GM12878 (cell line): ENCODE data around the gene CD300LG. TPM values are rescaled to one million over a fixed set of nuclear protein-coding genes. Genes with fewer than 3 reads are reported as not detected.

Experiments used
- ATAC-seq: fragments of 200-7000 bp; cut with Tn5 transposase; 3 replicates; pipeline ENCODE4 v1.9.1; 2020; ENCODE audit warnings: mild to moderate bottlenecking, moderate library complexity
- BruUV-seq: library from RNA; stranded (reverse); fragments of 400-500 nt; replicated peaks from 2 replicates; lab custom pipeline; 2021; lab: Mats Ljungman, UMichigan
- CTCF ChIA-PET: fragments of 300-600 bp; sonication (Branson Sonifier 250); formaldehyde crosslinking; extraction: SDS; loops from one replicate; lab custom pipeline; 2021; ENCODE audit warnings: inconsistent platforms; lab: Yijun Ruan, JAX
- POLR2A ChIA-PET: fragments of 350-600 bp; formaldehyde crosslinking; extraction: SDS; loops from one replicate; lab custom pipeline; 2021; ENCODE audit warnings: inconsistent platforms; lab: Charles Lee
- RAD21 ChIA-PET: fragments of 300-600 bp; sonication (Branson Sonifier 250); formaldehyde crosslinking; loops from one replicate; lab custom pipeline; 2023; ENCODE audit warnings: antibody characterized with exemption; ENCODE audit not compliant: unreplicated experiment; lab: Charles Lee
- SMC1A ChIA-PET: fragments of 300-600 bp; sonication (Branson Sonifier 250); formaldehyde crosslinking; loops from one replicate; lab custom pipeline; 2023; ENCODE audit not compliant: unreplicated experiment, uncharacterized antibody; lab: Charles Lee
- DNase-seq: peaks from one replicate; pipeline ENCODE4 v3.0.0-alpha.2; 2011; ENCODE audit warnings: low read depth, low spot score
- FAIRE-seq: peaks from 3 replicates; lab custom pipeline; 2011; peaks lifted over from hg19 to GRCh38; lab: Jason Lieb, UNC
- H2AFZ ChIP-seq: 2 replicates; pipeline ENCODE4 v1.6.0; 2011; ENCODE audit warnings: low read depth, low read length, control low read depth; ENCODE audit not compliant: control insufficient read depth
- H3K27ac ChIP-seq: 2 replicates; pipeline ENCODE4 v1.5.1; 2011; ENCODE audit warnings: control low read depth; ENCODE audit not compliant: control insufficient read depth, insufficient read depth
- H3K27me3 ChIP-seq, 2 experiments: replicated peaks in 1 of 2; 2 replicates each; pipeline versions ENCODE4 v1.6.0 to v1.6.1; 2011; ENCODE audit warnings: low read length in 1 of 2; ENCODE audit not compliant: control insufficient read depth in 2 of 2, insufficient read depth in 2 of 2
- H3K36me3 ChIP-seq, 2 experiments: 2 replicates each; pipeline ENCODE4 v1.5.1; 2011; ENCODE audit warnings: low read length in 1 of 2; ENCODE audit not compliant: control insufficient read depth in 2 of 2, insufficient read depth in 2 of 2
- H3K4me1 ChIP-seq: 2 replicates; pipeline ENCODE4 v1.6.1; 2011; ENCODE audit warnings: mild to moderate bottlenecking, low read length, moderate library complexity, mixed read lengths; ENCODE audit not compliant: control insufficient read depth, insufficient read depth
- H3K4me2 ChIP-seq: 2 replicates; pipeline ENCODE4 v1.6.0; 2011; ENCODE audit warnings: control low read depth; ENCODE audit not compliant: control insufficient read depth, insufficient read depth
- H3K4me3 ChIP-seq: fragments of 200-600 bp; sonication (generic); 2 replicates; pipeline ENCODE4 v1.5.1; 2016
- H3K79me2 ChIP-seq: 2 replicates; pipeline ENCODE4 v1.6.0; 2011; ENCODE audit warnings: low read length; ENCODE audit not compliant: control insufficient read depth, insufficient read depth
- H3K9ac ChIP-seq: 2 replicates; pipeline ENCODE4 v1.8.0; 2011; ENCODE audit warnings: low read length, control low read depth, mixed read lengths; ENCODE audit not compliant: control insufficient read depth, insufficient read depth
- H3K9me3 ChIP-seq: replicated peaks from 3 replicates; pipeline ENCODE4 v1.5.1; 2011; ENCODE audit warnings: mild to moderate bottlenecking, low read length; ENCODE audit not compliant: control insufficient read depth, insufficient read depth
- H4K20me1 ChIP-seq: 2 replicates; pipeline ENCODE4 v1.6.0; 2011; ENCODE audit not compliant: control insufficient read depth, insufficient read depth
- EGR1 ChIP-seq, 2 experiments: IDR thresholded peaks; 1 replicate in 1 of 2; 2 replicates in 1 of 2; pipeline ENCODE4 v1.6.1; 2011 to 2012; ENCODE audit warnings: low read depth in 2 of 2, low read length in 2 of 2, borderline replicate concordance in 1 of 2, mild to moderate bottlenecking in 1 of 2, moderate library complexity in 1 of 2
- PML ChIP-seq: IDR thresholded peaks from 2 replicates; pipeline ENCODE4 v1.6.1; 2012; ENCODE audit warnings: low read length, inconsistent platforms
- STAT1 ChIP-seq: fragments of 450-650 bp; conservative IDR thresholded peaks from 2 replicates; pipeline ENCODE4 v1.6.1; 2014; ENCODE audit warnings: antibody characterized with exemption, mild to moderate bottlenecking
- SUZ12 ChIP-seq: fragments of 200-600 bp; sonication (generic); IDR thresholded peaks from one replicate; pipeline ENCODE4 v1.6.1; 2018; ENCODE audit warnings: antibody characterized with exemption, mild to moderate bottlenecking; ENCODE audit not compliant: unreplicated experiment
- WGBS: methylation state at CpG from one replicate; pipeline ENCODE4 v1.1.6; 2016; ENCODE audit warnings: low lambda C conversion rate; ENCODE audit not compliant: insufficient replicate concordance, insufficient coverage; ENCODE audit errors: missing lambda C conversion rate; 5-methylcytosine and 5-hydroxymethylcytosine counted together
- in situ Hi-C: fragments of 300-500 bp; cut with MboI; formaldehyde crosslinking; loops from 9 replicates; pipeline ENCODE4 v1.14.3; 2018; ENCODE audit warnings: mixed read lengths
- intact Hi-C: fragments of 100-400 bp; cut with micrococcal nuclease; formaldehyde crosslinking; loops from one replicate; pipeline ENCODE4 v1.14.2; 2022; ENCODE audit not compliant: unreplicated experiment
- polyA plus RNA-seq, 11 experiments: library from polyadenylated mRNA; depleted of rRNA in 4 of 11; unstranded in 6 of 11; stranded (reverse) in 5 of 11; fragments of >200 nt; fragmentation: Nextera tagmentation in 4 of 11; fragmentation: Illumina TruSeq in 1 of 11; extraction: Ambion mirVana in 4 of 11; extraction: Trizol in 1 of 11; gene quantifications; 1 replicate in 1 of 11; 2 replicates in 10 of 11; pipeline versions ENCODE4 v1.2.1 to v1.2.3, GENCODE V29; 2011 to 2016; ENCODE audit warnings: inconsistent platforms in 2 of 11, missing spikeins in 2 of 11, low read depth in 1 of 11
- total RNA-seq, 4 experiments: library from RNA; depleted of rRNA in 3 of 4; stranded (reverse); fragments of >200 nt in 3 of 4; fragmentation: Illumina TruSeq in 1 of 4; extraction: Trizol in 1 of 4; gene quantifications; 2 replicates each; pipeline versions ENCODE4 v1.2.1 to v1.2.3, GENCODE V29; 2013 to 2021
- TF ChIP-seq, protein P1 (sequence below): IDR thresholded peaks from 2 replicates; pipeline ENCODE4 v1.6.1; 2012; ENCODE audit warnings: low read length, inconsistent platforms

The CD300LG gene
- total and polyA plus RNA-seq, 10 of the 15 experiments (the other 5 are each of a cell fraction or from before 2014, with no cell fraction given): not detected

DNA sequence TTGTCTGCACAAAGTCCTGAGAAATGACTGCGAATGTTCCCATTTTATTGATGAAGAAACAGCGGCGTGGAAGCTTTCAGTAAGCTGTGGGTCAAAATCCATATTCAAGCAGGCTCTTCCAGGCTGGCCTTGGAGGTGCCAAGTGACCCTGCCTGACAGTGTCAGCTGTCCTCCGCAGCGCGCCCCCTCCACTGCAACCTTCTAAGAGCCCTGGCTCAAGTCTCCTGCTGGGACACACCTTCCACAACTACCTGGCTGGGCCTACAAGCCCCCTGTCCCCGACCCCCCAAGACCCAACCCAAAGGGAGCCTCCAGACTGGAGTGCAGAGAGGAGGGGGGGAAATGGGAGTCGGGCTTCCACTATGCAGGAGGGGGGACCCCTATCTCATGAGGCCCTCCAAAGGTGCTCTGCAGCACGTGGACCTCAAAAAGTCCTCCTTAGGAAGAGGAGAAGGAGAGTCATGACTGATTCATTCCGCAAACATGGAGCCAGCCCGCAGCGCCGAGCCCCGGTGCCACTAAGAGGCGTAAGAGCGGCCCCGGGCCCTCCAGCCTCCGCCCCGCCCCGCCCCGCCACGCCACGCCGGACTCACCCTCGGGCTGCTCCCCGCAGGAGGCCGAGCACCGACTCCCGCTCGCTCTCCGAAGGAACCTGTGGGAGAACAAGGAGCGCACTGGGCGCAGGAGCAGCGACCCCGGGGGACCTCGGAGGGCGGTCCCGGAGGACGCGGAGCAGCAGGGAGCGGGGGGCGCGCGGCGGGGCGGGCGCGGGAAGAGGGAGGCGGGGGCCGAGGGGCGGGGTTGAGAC lies 14.6 kb upstream of the CD300LG start:
- in situ Hi-C loops: no loop called here
- no peak for ATAC-seq
- Histone ChIP-seq H2AFZ (no peak overlapping the region), H3K4me1 (no peaks in the 10 kb centered on the region), H3K9ac (no peak overlapping the region), H3K9me3 (no peaks in the 10 kb centered on the region), H3K27ac (no peak overlapping the region), H3K4me3 (no peak overlapping the region), H3K27me3 (peaks cover 11% of the 10 kb centered on the region in 2 experiments), H3K4me2 (no peak overlapping the region), H3K79me2 (no peaks in the 10 kb centered on the region), H3K36me3 (no peaks in the 10 kb centered on the region), H4K20me1 (no peaks in the 10 kb centered on the region)
- RAD21 ChIA-PET: no interaction called here
- no peak for DNase-seq
- SMC1A ChIA-PET: no interaction called here
- WGBS: 30% methylated on average over 30 of the region's 51 CpGs
- CTCF ChIA-PET: interaction anchor here (0.9 kb wide), 1 partner anchor 48 kb away, joined by 5 read pairs; no protein-coding TSS in a partner anchor
- TF ChIP-seq STAT1 (no peak), PML (no peak)
- POLR2A ChIA-PET: no interaction called here
- BruUV-seq: no TSS peak
- intact Hi-C loops: no loop called here
- FAIRE-seq: no peak

DNA sequence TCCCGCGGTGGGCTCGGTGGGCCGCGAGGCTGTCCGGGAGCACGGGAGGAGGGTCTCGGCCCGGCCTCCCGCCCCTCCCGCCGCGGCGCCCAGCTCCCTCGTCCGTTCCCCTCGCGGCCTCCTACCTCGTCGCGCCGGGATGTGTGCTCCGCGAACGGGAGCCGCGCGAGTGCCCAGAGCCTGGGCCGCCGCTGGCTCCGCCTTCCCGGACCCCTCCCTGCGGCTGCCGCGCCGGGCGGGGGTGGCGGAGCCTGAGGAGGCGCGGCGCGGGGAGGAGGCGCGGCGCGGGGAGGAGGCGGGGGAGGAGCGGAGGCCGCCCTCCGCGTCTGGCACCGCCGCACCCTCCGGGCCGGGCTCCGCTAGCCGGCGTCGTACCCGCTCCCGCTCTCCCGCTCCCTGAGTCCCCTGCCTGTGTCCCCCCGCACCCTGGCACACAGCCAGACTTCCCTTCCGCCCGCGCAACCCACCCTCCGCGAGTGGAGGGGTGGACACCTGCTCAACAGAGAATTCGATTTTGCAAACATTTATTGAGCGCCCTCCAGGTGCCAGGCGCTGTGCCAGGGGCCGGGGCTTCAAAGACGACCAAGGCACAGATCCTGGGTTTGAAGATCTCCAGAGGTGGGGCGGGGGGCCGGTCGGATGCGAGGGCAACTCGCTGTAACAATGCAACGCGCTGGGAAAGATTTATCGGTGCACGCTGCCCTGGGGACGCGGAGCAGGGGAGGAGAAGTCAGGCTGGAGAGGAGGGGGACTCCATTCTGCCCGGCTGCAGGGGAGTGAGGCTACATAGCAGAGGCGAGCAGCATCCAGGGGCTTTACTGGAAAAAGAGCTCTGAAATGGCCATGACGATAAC lies 13.8 kb upstream of the CD300LG start, which contains the start of gene MPP3:
Gene MPP3, minus strand, starts transcription at position 171 of the 854 bp plus-strand sequence. CDS start 1,240 bp downstream, outside the sequence.
- ChIA-PET RAD21 (no interaction called here), POLR2A (no interaction called here), SMC1A (no interaction called here), CTCF (no interaction called here)
- DNase-seq: no peak
- in situ Hi-C loops (no loop called here), intact Hi-C loops (no loop called here)
- ATAC-seq: peak; percentile 38; the same call in 2 of the 3 replicates
- Histone ChIP-seq H3K4me3 (no peak within 1 kb of the TSS), H3K9me3 (no peaks in the 10 kb centered on the region), H2AFZ (no peak within 1 kb of the TSS), H3K36me3 (no peaks in the 10 kb centered on the region), H4K20me1 (no peaks in the 10 kb centered on the region), H3K4me2 (peak within 1 kb of the TSS; percentile 42; the same call in 1 of the 2 replicates), H3K79me2 (no peaks in the 10 kb centered on the region), H3K4me1 (no peaks in the 10 kb centered on the region), H3K27ac (no peak within 1 kb of the TSS), H3K9ac (no peak within 1 kb of the TSS), H3K27me3 (peaks cover 11% of the 10 kb centered on the region in 2 experiments)
- no peak for FAIRE-seq
- WGBS: 15% methylated on average over 51 of the region's 87 CpGs
- BruUV-seq: no TSS peak
- TF ChIP-seq SUZ12 (peak; percentile 37), EGR1 (IDR thresholded peaks at IDR 0.05; ENCODE audit: borderline replicate concordance in 1 of 2, low read depth in 2 of 2, low read length in 2 of 2) (0 out of 3 replicates have a peak, but pooled peaks of 1 of the 2 experiments have one; percentile 41)
- TF ChIP-seq, protein P1, sequence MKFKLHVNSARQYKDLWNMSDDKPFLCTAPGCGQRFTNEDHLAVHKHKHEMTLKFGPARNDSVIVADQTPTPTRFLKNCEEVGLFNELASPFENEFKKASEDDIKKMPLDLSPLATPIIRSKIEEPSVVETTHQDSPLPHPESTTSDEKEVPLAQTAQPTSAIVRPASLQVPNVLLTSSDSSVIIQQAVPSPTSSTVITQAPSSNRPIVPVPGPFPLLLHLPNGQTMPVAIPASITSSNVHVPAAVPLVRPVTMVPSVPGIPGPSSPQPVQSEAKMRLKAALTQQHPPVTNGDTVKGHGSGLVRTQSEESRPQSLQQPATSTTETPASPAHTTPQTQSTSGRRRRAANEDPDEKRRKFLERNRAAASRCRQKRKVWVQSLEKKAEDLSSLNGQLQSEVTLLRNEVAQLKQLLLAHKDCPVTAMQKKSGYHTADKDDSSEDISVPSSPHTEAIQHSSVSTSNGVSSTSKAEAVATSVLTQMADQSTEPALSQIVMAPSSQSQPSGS: no peak
